Right lobe of liver (tissue), 6 donors: Measurements from ENCODE around the gene THAP4. TPM values are rescaled to one million over a fixed set of nuclear protein-coding genes. Genes with fewer than 3 reads are reported as not detected.
A peak's percentile ranks its signal among the peaks of the same experiment; 100 is the strongest.

ENCODE experiments used
- ATAC-seq, 4 donors: fragments of 200-7000 bp; cut with Tn5 transposase; one replicate each; pipeline ENCODE4 v1.9.1; 2020; ENCODE audit warnings: mild to moderate bottlenecking in 4 of 4, moderate library complexity in 4 of 4
- DNase-seq, 3 donors: peaks; one replicate each; pipeline ENCODE4 v3.0.0-alpha.2; 2020
- H3K27ac ChIP-seq, 3 donors: fragments of 200-600 bp; one replicate each; pipeline ENCODE4 v1.8.0; 2022
- H3K27me3 ChIP-seq, 2 donors: fragments of 200-600 bp; one replicate each; pipeline ENCODE4 v1.8.0; 2022
- H3K36me3 ChIP-seq, 4 donors: fragments of 200-600 bp; sonication (generic) in 1 of 4; one replicate each; pipeline versions ENCODE4 v1.5.1 to v1.8.0; 2017 to 2022; ENCODE audit warnings: control low read depth in 1 of 4
- H3K4me1 ChIP-seq, 4 donors: fragments of 200-600 bp; sonication (generic) in 1 of 4; one replicate each; pipeline versions ENCODE4 v1.5.1 to v1.8.0; 2017 to 2022; ENCODE audit warnings: control low read depth in 1 of 4
- H3K4me3 ChIP-seq, 3 donors: fragments of 200-600 bp; one replicate each; pipeline ENCODE4 v1.8.0; 2022
- H3K9me3 ChIP-seq, 4 donors: fragments of 200-600 bp; sonication (generic) in 1 of 4; one replicate each; pipeline versions ENCODE4 v1.5.1 to v1.8.0; 2017 to 2022; ENCODE audit warnings: control low read depth in 1 of 4
- POLR2A ChIP-seq: fragments of 450-650 bp; IDR thresholded peaks from one replicate; pipeline ENCODE4 v1.6.1; 2017; ENCODE audit warnings: antibody characterized with exemption, mild to moderate bottlenecking
- WGBS: methylation state at CpG from one replicate; pipeline ENCODE4 v1.1.6; 2018; ENCODE audit warnings: low coverage, low lambda C conversion rate; ENCODE audit not compliant: insufficient coverage; ENCODE audit errors: missing lambda C conversion rate; 5-methylcytosine and 5-hydroxymethylcytosine counted together
- intact Hi-C, 2 donors: fragments of 100-400 bp; cut with DNase I; formaldehyde crosslinking; loops; one replicate each; pipeline versions ENCODE4 v1.11.2 to v1.14.1; 2022
- long read RNA-seq: library from polyadenylated mRNA; unstranded; transcript quantifications from one replicate; pipeline ENCODE4 v2.0.0, GENCODE V29; 2019
- total RNA-seq, 6 experiments: library from RNA; depleted of rRNA in 2 of 6; stranded (reverse); fragments of >200 nt in 2 of 6; fragmentation: NEBNext Ultra II Directional in 3 of 6; extraction: Animal tissue kit (Norgen Biotek cat#: 25700) in 3 of 6; gene quantifications; one replicate each; pipeline versions ENCODE4 v1.1.0 to v1.2.4, GENCODE V29; 2016 to 2023
- TF ChIP-seq, protein P1 (sequence below), 4 donors: fragments of 200-600 bp in 3 of 4; fragments of 450-650 bp in 1 of 4; IDR thresholded peaks; one replicate each; pipeline versions ENCODE4 v1.5.1 to v1.8.0; 2016 to 2022; ENCODE audit warnings: antibody characterized with exemption in 4 of 4, mild to moderate bottlenecking in 2 of 4
- donor health status: DM: no; HTN: yes; CAD: no.
- donor health status: DM: no; HTN: no; CAD: no.
- donor health status: DM: no; HTN: no; CAD: no.
- donor health status: DM: no; HTN: yes; CAD: no.
- donor health status: DM: no; HTN: yes; CAD: no.

THAP4 gene, protein sequence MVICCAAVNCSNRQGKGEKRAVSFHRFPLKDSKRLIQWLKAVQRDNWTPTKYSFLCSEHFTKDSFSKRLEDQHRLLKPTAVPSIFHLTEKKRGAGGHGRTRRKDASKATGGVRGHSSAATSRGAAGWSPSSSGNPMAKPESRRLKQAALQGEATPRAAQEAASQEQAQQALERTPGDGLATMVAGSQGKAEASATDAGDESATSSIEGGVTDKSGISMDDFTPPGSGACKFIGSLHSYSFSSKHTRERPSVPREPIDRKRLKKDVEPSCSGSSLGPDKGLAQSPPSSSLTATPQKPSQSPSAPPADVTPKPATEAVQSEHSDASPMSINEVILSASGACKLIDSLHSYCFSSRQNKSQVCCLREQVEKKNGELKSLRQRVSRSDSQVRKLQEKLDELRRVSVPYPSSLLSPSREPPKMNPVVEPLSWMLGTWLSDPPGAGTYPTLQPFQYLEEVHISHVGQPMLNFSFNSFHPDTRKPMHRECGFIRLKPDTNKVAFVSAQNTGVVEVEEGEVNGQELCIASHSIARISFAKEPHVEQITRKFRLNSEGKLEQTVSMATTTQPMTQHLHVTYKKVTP
- 10 to 100 TPM; 22.1 to 39.2 (median 25.0) TPM for total RNA-seq
- long read RNA-seq, partial matches to known transcripts = 0 of 1 reads
- long read RNA-seq, other reads (novel, unspliced or antisense) = 0 of 1 reads

DNA sequence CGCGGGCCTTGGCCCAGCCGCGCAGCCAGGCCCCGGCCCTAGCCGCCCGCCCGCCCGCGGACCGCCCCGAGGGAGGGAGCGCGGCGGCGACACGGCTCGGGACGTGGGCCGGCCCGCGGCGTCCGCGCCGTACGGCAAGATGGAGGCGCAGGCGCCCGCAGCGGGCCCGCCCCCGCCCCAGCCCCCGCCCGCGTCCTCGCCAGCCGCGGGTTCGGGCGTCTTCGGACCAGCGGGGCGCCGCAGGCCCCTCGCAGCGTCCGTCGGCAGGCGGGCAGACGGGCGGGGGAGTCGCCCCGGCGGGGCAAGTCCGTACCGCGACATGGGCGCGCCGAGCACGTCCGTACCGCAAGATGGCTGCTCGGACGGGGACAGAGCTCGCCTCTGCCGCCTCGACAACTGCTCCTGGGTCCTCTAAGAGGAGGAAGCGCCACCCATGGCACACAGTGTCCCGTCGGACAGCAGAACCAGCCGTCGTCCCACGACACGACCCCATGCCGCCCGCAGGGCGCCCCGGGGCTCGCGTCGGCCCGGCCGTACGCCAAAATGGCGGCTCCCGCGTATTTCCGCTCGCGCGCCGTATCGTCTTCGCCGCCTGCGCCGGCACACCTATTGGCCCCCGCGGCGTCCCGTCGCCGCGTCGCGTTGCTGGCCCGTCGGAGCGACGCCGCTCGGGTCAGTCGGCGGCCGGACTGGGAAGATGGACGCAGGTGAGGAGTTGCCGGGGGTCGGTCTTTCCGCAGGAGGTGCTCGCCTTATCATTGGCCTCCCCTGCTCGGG is at the start of gene THAP4, which contains the start of gene ATG4B:
THAP4 (minus strand) TSS at position 141 of the 777 bp plus-strand sequence. CDS start 141 bp downstream, outside the sequence.
ATG4B (plus strand) TSS at position 676 of the 777 bp plus-strand sequence; CDS start at position 698, 22 bp downstream.
- H3K4me1 ChIP-seq = peaks cover 0 to 20% (median 4%) of the 10 kb centered on the region in 4 donors
- no CpG with 5 or more reads among the region's 123 CpGs for WGBS

DNA sequence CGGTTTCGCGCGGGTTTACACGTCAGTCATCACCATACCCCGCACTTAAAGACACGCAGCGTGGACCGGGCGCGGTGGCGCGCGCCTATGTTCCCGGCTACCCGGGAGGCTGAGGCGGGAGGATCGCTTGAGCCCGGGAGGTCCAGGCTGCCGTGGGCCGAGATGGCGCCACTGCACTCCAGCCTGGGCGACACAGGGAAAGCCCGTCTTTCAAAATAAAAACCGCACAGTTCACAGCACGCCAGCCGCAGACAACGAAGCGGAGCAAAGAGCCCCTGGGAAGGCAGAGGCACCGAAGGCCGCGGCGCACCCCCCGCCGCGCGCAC is 49.3 kb upstream of the THAP4 start:
- peak overlapping the region in 2 of 3 donors; percentile 26 to 97 for H3K27ac ChIP-seq
- H3K4me1 ChIP-seq = peaks cover 0 to 15% (median 8%) of the 10 kb centered on the region in 4 donors
- no peaks in the 10 kb centered on the region for H3K27me3 ChIP-seq
- DNase-seq (no peak), ATAC-seq (peak in 1 of 4 donors; percentile 1)
- peaks cover 0 to 14% (median 0%) of the 10 kb centered on the region in 4 donors for H3K36me3 ChIP-seq
- intact Hi-C loops = no loop called here
- H3K9me3 ChIP-seq = no peaks in the 10 kb centered on the region
- peak overlapping the region; percentile 93 to 96 (median 94) for H3K4me3 ChIP-seq
- TF ChIP-seq, protein P1, sequence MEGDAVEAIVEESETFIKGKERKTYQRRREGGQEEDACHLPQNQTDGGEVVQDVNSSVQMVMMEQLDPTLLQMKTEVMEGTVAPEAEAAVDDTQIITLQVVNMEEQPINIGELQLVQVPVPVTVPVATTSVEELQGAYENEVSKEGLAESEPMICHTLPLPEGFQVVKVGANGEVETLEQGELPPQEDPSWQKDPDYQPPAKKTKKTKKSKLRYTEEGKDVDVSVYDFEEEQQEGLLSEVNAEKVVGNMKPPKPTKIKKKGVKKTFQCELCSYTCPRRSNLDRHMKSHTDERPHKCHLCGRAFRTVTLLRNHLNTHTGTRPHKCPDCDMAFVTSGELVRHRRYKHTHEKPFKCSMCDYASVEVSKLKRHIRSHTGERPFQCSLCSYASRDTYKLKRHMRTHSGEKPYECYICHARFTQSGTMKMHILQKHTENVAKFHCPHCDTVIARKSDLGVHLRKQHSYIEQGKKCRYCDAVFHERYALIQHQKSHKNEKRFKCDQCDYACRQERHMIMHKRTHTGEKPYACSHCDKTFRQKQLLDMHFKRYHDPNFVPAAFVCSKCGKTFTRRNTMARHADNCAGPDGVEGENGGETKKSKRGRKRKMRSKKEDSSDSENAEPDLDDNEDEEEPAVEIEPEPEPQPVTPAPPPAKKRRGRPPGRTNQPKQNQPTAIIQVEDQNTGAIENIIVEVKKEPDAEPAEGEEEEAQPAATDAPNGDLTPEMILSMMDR (IDR thresholded peaks at IDR 0.05) = no peak
- TF ChIP-seq POLR2A = no peak
- WGBS = 1% methylated on average over 26 of the region's 37 CpGs

More for the DNA sequence above, at the start of gene THAP4, which contains the start of gene ATG4B:
- TF ChIP-seq POLR2A = no peak
- TF ChIP-seq, protein P1 (IDR thresholded peaks at IDR 0.05) = no peak
- Histone ChIP-seq H3K27ac (peak within 1 kb of the TSS; percentile 94 to 99 (median 98)), H3K36me3 (peaks cover 0 to 26% (median 11%) of the 10 kb centered on the region in 4 donors), H3K9me3 (no peaks in the 10 kb centered on the region), H3K4me3 (peak within 1 kb of the TSS; percentile 84 to 89 (median 85)), H3K27me3 (no peaks in the 10 kb centered on the region)
- ATAC-seq = peak; percentile 80 to 85 (median 83)
- peak; percentile 90 to 91 (median 91) for DNase-seq
- intact Hi-C loops = no loop called here

DNA sequence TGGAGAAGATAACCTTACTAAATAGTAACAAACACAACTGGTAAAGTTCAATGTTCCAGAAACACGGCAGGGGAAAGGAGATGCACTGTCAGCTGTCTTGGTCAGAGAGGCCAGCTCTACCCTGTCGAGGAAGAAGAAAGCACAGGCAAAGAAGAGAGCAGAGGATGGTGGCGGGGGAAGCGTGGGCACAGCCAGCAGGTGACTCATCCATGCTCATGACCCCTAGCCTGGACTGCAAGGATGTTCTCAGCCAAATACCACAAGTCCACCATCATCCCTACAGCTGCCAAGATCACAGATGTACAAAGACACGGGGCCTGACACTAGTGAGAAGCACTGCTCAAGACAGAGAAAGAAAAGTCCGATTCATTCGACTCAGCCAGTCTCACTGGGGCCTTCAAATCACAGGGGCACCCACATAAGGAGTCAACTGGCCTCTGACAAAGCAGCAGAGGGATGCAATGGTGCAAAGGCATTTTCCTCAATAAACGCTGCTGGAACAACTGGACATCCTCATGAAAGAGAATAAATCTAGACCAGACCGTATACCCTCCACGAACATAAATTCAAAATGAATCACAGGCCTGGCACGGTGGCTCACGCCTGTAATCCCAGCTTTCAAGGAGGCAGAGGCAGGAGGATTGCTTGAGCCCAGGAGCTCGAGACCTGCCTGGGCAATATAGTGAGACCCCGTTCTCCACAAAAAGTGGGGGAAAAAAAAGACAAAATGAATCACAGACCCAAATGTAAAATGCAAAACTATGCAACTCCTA is 44.1 kb upstream of the THAP4 start:
- H3K4me1 ChIP-seq = peaks cover 0 to 5% (median 0%) of the 10 kb centered on the region in 4 donors
- DNase-seq (no peak), ATAC-seq (peak in 2 of 4 donors; percentile 17 to 95)
- TF ChIP-seq, protein P1 (IDR thresholded peaks at IDR 0.05) = no peak
- TF ChIP-seq POLR2A = no peak
- intact Hi-C loops = no loop called here
- H3K9me3 ChIP-seq = no peaks in the 10 kb centered on the region
- H3K36me3 ChIP-seq = peaks cover 0 to 4% (median 0%) of the 10 kb centered on the region in 4 donors
- H3K27ac ChIP-seq = no peak overlapping the region
- H3K27me3 ChIP-seq = no peaks in the 10 kb centered on the region
- WGBS = 82% methylated on average over 9 of the region's 14 CpGs
- no peak overlapping the region for H3K4me3 ChIP-seq

DNA sequence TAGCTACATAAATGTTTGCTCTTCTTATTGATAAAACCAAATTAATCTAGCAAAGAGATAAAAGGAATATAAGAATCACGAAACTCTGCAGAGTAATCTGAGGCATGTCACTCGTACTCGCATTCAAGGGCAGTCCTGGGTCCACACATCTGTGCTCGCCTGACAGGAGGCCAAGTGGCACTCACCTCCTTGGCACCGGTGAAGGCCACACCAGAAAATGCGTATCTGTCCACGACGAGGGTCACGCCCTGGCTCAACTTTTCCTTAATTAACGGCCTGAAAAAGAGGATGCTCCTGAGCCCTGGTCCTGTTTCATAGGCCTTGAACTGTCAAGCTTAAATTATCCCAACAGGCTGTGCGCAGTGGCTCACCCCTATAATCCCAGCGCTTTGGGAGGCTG is 43.1 kb upstream of the THAP4 start:
- Histone ChIP-seq H3K4me3 (no peak overlapping the region), H3K36me3 (peaks cover 0 to 4% (median 0%) of the 10 kb centered on the region in 4 donors), H3K27ac (no peak overlapping the region), H3K4me1 (no peaks in the 10 kb centered on the region), H3K27me3 (no peaks in the 10 kb centered on the region), H3K9me3 (no peaks in the 10 kb centered on the region)
- no peak for ATAC-seq
- no peak for DNase-seq
- intact Hi-C loops = no loop called here
- WGBS = 89% methylated on average over 10 of the region's 12 CpGs
- TF ChIP-seq POLR2A = no peak
- TF ChIP-seq, protein P1 (IDR thresholded peaks at IDR 0.05) = no peak
